ENCODE data around the gene EFCAB3.
"Not testable (repeated sequence)": the region's sequence is repeated elsewhere in the genome, so short reads cannot be mapped to it uniquely, and the experiment has no call there.

EFCAB3 gene

DNA sequence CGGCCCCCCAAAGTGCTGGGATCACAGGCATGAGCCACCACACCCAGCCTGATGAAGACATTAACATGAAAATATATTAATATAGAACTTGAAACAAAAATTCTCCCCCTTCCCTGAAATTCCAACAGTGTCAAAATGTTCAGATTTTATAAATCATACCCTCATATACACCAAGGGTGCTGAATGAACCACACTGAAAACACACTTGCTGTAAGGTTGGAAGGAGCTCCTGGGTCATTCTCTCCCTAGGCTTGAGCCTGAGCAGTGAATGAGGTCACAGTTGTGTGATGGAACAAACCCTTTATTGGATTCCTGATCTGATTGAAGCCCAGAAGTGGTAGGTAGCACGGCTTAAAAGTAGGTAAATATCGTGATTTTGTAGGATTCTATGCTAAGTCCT lies at the start of gene EFCAB3:
Gene EFCAB3, plus strand, starts transcription at position 301 of the 400 bp plus-strand sequence. CDS start 2,427 bp downstream, outside the sequence.
- DNase-seq: no peak

GRCh38 chr17:62336527-62336926 lies 43.8 kb upstream of the EFCAB3 start:
- DNase-seq: no peak

GRCh38 chr17:62343764-62344270 lies 36.5 kb upstream of the EFCAB3 start:
- DNase-seq: no peak

DNA sequence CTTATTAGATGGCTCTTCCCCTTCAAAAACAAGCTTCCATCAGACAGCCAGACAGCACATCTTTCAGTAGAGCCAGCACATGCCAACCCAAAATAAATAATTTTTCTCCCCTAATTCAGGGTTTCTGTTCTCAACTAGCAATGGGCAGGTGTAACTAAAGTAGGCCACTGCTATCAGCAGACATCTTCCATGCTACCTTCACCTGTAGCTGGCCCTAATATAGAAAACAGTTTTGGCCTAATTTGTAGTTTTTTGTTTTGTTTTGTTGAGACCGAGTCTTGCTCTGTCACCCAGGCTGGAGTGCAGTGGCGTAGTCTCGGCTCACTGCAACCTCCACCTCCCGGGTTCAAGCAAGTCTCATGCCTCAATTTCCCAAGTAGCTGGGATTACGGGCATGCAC lies 29.2 kb upstream of the EFCAB3 start:
- no peak for DNase-seq

- no peak for DNase-seq
Measured at GRCh38 chr17:62366191-62366590, 14.2 kb upstream of the EFCAB3 start.

- DNase-seq: no peak
Measured at GRCh38 chr17:62381561-62381960, 1.2 kb downstream of the EFCAB3 start.

GRCh38 chr17:62388856-62389255 lies 8.5 kb downstream of the EFCAB3 start:
- no peak for DNase-seq

DNA sequence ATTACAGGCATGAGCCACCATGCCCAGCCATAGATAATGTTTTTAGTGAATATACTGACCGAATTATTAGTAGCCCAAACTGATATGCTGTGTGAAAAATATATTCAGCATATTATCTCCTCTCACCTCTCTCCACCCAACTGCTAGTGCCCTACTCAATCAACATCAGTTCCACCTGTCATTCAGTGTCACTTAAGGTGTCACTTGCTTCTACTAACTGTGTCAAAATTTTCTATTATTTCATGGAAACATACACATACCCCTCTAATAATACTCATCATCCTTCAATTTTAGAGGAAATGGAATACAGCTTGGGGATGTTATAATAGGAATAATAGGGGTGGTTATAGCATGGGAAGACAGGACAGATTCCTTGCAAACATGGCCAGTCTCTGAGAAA lies 12.6 kb downstream of the EFCAB3 start:
- DNase-seq: no peak

GRCh38 chr17:62398891-62399290 lies 18.5 kb downstream of the EFCAB3 start:
- DNase-seq: no peak

GRCh38 chr17:62405451-62405850 lies 25.1 kb downstream of the EFCAB3 start:
- no peak for DNase-seq

- not testable (repeated sequence) for DNase-seq
Measured at GRCh38 chr17:62413090-62413489, 32.7 kb downstream of the EFCAB3 start.

GRCh38 chr17:62423647-62424461 lies 43.5 kb downstream of the EFCAB3 start, which contains the start of gene METTL2A:
TSS of gene METTL2A (plus strand) at chr17:62423897. CDS start at chr17:62423903, 6 bp downstream.
- peak; percentile 92 to 93 for DNase-seq

DNA sequence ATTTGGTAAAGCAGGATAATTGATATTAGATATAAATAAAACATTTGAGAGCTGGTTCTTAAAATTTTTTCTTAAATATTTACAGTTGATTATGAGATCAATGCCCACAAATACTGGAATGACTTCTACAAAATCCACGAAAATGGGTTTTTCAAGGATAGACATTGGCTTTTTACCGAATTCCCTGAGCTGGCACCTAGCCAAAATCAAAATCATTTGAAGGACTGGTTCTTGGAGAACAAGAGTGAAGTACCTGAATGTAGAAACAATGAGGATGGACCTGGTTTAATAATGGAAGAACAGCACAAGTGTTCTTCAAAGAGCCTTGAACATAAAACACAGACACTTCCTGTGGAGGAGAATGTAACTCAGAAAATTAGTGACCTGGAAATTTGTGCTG lies 45.9 kb downstream of the EFCAB3 start:
- not testable (repeated sequence) for DNase-seq

GRCh38 chr17:62435251-62435650 lies 54.9 kb downstream of the EFCAB3 start:
- DNase-seq: not testable (repeated sequence)

DNA sequence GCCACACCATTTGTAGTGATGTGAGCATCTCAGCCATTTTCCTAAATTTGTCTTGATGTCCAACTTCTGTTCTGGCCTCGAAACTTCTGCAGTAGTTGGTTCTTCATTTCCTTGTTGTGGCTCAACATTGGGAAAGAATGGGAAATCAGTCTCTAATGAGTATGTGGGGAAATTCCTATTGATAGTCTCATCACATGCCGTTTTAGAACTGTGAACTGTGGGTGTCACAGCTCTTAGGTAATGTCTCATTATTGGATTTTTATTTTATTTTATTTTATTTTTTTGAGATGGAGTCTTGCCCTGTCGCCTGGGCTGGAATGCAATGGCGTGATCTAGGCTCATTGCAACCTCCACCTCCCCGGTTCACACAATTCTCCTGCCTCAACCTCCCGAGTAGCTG lies 60.8 kb downstream of the EFCAB3 start:
- DNase-seq: not testable (repeated sequence)

DNA sequence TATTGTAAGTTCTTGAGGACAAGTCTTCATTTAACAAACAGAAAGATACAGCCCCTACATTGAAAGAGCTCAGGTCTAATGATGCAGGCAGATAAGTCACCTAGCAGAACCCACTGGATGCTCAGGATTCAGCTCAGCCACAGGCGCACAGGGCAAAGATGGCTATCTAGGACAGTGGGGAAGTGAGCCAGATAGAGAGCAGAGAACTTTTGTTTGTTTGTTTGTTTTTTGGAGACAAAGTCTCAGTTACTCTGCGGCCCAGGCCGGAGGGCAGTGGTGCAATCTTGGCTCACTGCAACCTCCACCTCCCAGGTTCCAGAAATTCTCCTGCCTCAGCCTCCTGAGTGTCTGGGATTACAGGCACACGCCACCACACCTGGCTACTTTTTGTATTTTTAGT lies 63.7 kb downstream of the EFCAB3 start:
- no peak for DNase-seq

- not testable (repeated sequence) for DNase-seq
Measured at GRCh38 chr17:62445791-62446190, 65.4 kb downstream of the EFCAB3 start.

- DNase-seq: not testable (repeated sequence)
Measured at GRCh38 chr17:62452195-62452594, 71.8 kb downstream of the EFCAB3 start.

DNA sequence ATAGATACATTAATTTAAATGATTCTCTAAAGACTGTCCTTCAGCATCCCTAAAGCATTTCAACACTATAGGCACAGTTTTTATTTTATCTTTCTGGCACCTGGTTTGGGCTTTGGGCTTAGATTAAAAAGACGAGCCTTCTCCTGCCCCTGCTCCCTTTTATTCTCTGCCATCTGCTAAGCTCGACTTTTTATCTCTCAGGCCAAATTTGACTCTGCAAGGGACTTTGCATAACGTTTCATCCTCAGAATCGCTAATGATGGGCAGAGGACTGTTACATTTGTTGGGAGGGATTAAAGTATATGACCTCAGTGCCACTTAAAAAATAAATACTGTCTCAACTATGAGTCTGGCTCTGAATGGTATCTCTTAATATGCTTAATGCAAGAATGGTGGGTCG lies 72.7 kb downstream of the EFCAB3 start:
- DNase-seq: not testable (repeated sequence)

DNA sequence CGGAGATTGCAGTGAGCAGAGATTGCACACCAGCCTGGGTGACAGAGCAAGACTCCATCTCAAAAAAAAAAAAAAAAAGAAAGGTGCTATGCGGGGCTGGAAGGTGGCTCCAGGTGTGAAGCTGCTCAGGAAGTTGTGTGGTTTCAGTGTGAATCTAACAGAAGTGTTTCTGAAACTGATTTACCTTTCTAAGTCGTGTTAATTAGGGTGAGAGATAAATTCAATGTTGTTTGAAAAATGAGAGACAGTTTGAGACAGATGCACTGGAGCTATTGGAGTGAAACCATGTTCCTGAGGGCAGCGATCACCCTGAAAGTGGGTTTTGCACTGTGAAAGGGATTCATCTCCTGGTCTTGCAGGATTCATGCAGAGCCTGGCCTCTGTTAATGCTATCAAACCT lies 73.3 kb downstream of the EFCAB3 start:
- not testable (repeated sequence) for DNase-seq

DNA sequence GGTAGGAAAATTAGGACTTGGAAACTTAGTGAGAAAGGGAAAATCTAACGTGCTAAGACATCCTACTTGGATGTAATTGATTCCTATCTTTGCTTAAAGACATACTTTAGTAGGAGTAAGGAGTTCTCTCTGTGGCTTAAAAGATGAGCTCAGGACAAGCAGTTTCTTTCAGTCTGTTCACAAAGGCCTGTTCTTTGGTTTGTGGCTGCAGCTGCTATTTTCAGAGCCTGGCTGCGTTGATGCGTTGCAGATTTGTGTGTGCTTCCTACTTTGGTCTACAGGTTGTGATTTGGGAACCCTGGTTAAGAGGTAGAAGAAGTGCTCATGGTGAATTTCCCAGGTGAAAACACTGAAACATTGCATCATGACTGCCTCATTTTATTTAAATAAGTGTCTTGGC lies 73.8 kb downstream of the EFCAB3 start:
- not testable (repeated sequence) for DNase-seq

DNA sequence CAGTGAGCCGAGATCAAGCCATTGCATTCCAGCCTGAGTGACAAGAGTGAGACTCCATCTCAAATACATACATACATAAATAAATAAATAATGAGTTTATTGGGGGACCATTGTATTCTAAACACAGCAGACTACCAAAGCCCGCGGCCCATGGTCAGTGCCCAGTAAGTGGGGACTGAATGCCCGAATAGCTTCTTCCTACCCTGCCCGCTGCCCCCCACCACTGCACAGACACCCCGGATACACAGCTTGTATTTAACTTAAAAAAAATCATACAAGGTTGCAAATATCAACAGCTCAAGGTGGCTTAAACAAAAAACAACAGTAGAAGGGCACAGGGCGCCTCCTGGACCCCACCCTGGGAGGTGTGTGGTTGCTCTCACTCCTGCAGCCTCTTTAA lies 75.7 kb downstream of the EFCAB3 start:
- DNase-seq: no peak

- DNase-seq: not testable (repeated sequence)
Measured at GRCh38 chr17:62458483-62458882, 78.1 kb downstream of the EFCAB3 start.

GRCh38 chr17:62464422-62464821 lies 84.1 kb downstream of the EFCAB3 start:
- not testable (repeated sequence) for DNase-seq
